Stimulated activated CD4-positive, alpha-beta T cell treated with anti-CD3 and anti-CD28 coated beads, Interleukin-15, amount 100 ng/mL, for 1 hour (primary cell): ENCODE measurements around the gene TSPAN11.

Experiments used
- DNase-seq, 2 donors: peaks; one replicate each; pipeline ENCODE4 v3.0.0-alpha.2; 2020; ENCODE audit warnings: low read depth in 1 of 2, low spot score in 1 of 2

Gene TSPAN11

GRCh38 chr12:30959110-30959710 is 32.7 kb downstream of the TSPAN11 start:
- no peak for DNase-seq

- no peak for DNase-seq
Measured at GRCh38 chr12:30959778-30960177, 33.2 kb downstream of the TSPAN11 start.

- no peak for DNase-seq
Measured at GRCh38 chr12:30961030-30961429, 34.5 kb downstream of the TSPAN11 start.

GRCh38 chr12:30962047-30962446 is 35.5 kb downstream of the TSPAN11 start:
- no peak for DNase-seq

- no peak for DNase-seq
Measured at GRCh38 chr12:30963709-30964564, 37.4 kb downstream of the TSPAN11 start.

- DNase-seq: no peak
Measured at GRCh38 chr12:30964896-30965612, 38.5 kb downstream of the TSPAN11 start.

GRCh38 chr12:30965613-30965985 is 39.1 kb downstream of the TSPAN11 start:
- DNase-seq: no peak

GRCh38 chr12:30967026-30967425 is 40.5 kb downstream of the TSPAN11 start:
- DNase-seq: no peak

GRCh38 chr12:30968211-30968610 is 41.7 kb downstream of the TSPAN11 start:
- DNase-seq: no peak

- no peak for DNase-seq
Measured at GRCh38 chr12:30969006-30969405, 42.5 kb downstream of the TSPAN11 start.

- no peak for DNase-seq
Measured at GRCh38 chr12:30969606-30970395, 43.3 kb downstream of the TSPAN11 start.

- DNase-seq: no peak
Measured at GRCh38 chr12:30970559-30971197, 44.1 kb downstream of the TSPAN11 start.

GRCh38 chr12:30972035-30972434 is 45.5 kb downstream of the TSPAN11 start:
- DNase-seq: no peak

- no peak for DNase-seq
Measured at GRCh38 chr12:30973175-30973574, 46.6 kb downstream of the TSPAN11 start.

GRCh38 chr12:30973830-30974229 is 47.3 kb downstream of the TSPAN11 start:
- no peak for DNase-seq

GRCh38 chr12:30974746-30975500 is 48.4 kb downstream of the TSPAN11 start:
- DNase-seq: no peak

- no peak for DNase-seq
Measured at GRCh38 chr12:30975581-30975980, 49.0 kb downstream of the TSPAN11 start.

- no peak for DNase-seq
Measured at GRCh38 chr12:30976206-30976605, 49.7 kb downstream of the TSPAN11 start.

- no peak for DNase-seq
Measured at GRCh38 chr12:30977124-30977523, 50.6 kb downstream of the TSPAN11 start.
